NCI-H1105 (cell line): ENCODE results near the gene RASL12.
A peak's percentile ranks its signal among the peaks of the same experiment; 100 is the strongest.
"Not testable (repeated sequence)": the region's sequence is repeated elsewhere in the genome, so short reads cannot be mapped to it uniquely, and the experiment has no call there.

Source experiments
- DNase-seq: peaks from one replicate; lab custom pipeline; 2025; lab: John Stamatoyannopoulos, UW

Gene RASL12

DNA sequence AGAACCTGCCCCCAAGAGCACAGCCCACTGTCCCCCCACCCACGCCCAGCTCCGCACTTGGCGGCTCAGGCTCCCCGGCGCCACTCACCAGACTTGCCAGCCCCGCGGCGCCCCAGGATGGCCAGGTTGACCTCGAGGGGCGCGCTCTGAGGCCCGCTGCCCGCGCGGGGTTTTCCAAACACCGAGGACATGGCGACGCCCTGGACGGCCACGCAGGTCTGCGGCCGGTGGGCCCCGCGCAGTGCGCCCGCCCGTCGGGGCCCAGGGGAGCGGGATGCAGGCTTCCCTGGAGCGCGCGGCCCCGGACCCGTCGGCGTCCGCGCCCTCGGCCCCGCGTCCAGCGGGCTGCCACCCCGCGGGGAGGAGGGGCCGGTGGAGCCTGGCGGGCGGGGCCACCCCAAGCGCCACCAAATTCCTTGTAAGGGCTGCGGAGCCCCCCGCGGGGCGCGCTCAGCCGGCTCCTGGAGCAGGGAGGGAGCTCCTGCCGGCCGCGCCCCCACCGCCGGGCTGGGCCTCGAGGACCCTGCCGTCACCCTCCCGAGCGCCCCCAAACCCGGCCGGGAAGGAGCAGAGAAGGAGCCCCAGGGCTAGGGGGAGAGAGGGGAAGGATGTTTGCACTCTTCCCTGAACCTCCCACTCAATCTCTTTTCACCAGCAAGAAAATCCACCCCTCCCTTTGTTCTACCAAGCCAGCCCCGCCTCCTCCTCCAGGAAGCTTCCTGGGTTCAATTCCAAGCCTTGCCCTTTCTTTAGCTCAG lies at the start of gene RASL12:
Gene RASL12, minus strand, starts transcription at position 347 of the 758 bp plus-strand sequence. Its CDS starts 156 bp downstream, at position 191.
- DNase-seq = no peak

- DNase-seq = peak; percentile 83
Measured at GRCh38 chr15:65115542-65115941, 47.8 kb upstream of the RASL12 start.

GRCh38 chr15:65115086-65115485 lies 47.3 kb upstream of the RASL12 start, which contains the start of gene UBAP1L:
UBAP1L (minus strand) TSS chr15:65115200; CDS start chr15:65106215, 8,985 bp downstream.
- no peak for DNase-seq

DNA sequence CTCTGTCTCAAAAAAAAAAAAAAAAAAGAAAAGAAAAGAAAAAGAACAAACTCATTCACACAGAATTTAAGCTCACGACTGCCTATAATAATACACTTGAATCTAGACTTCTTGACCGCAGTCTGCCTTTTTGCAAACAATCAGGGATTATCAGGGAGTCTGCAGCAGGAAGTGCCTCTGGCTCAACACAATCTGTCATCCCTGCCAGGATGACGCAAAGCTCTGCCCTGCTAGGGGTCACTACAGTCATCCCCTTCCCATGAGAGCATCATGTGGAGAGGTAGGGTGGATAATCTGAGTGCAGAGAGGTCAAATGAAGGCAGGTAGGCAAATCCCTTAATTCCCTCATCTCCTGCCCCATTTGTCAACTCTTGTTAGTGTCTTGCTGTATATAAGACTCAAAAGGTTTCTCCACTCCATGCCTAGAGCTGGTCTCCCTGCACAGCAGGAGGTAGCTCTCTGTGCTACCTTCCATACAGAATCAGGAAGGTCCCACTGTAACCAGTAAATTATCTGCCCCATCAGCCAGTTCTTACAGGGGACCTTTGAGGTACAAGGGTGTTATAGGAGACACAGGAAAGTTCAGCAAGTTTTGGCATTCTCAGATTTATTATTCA lies 43.0 kb upstream of the RASL12 start:
- DNase-seq = no peak

DNA sequence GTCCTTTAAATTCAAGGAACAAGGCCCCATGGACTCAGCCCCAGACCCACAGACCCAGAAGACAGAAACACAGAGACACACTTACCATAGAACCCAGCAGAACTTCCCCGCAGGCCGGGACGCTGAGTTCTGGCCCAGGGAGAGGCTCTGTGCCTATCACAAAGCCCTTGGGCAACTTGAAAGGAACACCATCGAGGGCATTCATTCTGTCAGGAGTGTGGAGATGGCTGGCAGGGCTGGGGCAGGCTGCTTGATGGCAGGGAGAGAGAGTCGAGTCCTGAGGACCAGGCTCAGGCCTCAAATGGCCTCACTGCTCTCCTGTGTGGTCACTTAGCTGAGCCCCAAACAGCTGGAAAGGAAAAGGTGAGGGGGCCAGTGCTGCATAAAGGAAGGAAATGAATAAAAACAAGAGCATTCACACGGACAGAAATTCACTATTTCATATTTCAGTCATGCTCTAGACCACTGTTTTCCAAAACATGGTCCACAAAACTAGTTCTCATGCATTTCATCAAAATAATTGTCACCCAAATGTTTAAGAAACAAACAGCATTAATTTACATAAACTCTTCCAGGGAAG lies 38.3 kb upstream of the RASL12 start:
- no peak for DNase-seq

- DNase-seq = no peak
Measured at GRCh38 chr15:65105038-65105437, 37.2 kb upstream of the RASL12 start.

DNA sequence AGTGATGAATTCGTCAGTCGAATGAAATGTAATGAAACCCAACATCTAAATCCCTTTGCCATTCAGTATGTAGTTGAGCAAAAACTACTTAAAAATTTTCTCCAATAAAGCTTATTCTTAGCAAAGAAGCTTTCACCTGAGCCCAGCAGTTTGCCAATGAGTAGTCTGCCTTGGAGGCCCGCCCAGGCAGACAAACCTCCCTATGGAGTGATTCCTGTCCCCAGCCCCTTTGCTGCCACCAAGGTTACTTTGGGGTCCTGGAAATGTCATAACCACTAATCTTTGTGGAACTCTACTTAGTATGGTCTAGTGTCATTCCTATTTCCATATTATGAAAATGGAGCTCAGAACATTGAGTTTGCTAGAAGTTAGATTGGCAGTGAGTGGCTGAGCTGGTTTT lies 35.1 kb upstream of the RASL12 start:
- DNase-seq = no peak

GRCh38 chr15:65101891-65102708 lies 34.3 kb upstream of the RASL12 start:
- no peak for DNase-seq

DNA sequence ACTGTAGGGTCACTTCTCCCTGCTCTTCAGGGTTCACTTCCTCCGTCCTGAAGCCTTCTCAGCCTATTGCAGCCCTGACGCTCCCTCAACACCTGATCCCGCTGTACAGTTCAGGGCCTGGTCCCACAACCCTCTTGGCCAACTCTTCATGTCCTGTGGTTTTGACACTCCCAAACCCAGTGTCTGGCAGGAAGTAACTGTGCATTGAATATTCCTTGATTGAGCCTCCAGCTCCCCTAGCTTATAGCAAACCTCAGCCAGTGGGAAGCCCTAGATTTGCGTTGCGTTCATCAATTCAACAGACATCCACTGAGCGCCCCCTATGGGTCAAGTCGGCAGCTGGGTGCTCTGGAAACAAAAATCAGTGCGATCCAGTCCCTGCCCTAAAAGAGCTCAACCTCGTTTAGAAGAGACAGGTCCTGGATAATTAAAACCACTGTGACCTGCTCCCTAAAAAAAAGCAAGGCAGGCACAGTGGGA lies 33.7 kb upstream of the RASL12 start:
- DNase-seq = no peak

DNA sequence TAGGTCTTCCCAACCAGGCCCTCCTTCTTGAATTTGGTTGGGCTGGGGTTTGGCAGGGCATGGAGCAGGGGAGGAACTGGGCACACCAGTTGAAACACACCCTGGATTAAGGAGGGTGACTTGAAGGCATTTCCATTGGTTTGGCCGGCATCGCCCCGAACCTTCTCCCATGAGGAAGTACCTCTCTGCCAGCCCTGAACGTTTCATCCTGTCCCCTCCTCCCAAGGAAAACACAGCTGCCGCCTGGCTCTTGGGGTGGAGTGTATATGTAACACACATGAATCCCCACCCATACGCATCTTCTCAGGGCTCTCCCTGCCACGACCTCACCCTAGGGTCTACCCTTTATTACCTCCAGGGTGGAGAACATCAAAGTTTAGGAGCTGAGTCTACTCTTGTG lies 32.7 kb upstream of the RASL12 start:
- DNase-seq = no peak

GRCh38 chr15:65099801-65100200 lies 32.0 kb upstream of the RASL12 start:
- not testable (repeated sequence) for DNase-seq

DNA sequence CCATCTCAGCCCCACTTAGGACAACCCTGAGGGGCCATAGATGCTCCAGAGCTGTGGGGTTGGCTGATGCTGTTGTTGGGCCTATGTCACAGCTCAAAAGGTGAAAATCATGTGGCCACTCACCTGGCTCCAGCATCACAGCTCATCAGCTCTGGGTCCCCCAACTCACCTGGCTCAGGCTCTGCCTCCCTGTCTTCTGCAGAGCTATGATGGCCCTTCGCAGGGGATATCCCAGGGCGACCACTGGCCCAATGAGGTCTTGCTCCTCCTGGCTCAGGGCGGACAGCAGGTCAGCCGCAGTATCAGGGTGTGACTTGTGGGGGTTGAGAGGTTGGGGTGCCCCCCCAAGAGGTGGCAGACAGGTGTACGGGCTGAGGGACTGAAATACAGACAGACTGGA lies 31.5 kb upstream of the RASL12 start:
- DNase-seq = no peak

DNA sequence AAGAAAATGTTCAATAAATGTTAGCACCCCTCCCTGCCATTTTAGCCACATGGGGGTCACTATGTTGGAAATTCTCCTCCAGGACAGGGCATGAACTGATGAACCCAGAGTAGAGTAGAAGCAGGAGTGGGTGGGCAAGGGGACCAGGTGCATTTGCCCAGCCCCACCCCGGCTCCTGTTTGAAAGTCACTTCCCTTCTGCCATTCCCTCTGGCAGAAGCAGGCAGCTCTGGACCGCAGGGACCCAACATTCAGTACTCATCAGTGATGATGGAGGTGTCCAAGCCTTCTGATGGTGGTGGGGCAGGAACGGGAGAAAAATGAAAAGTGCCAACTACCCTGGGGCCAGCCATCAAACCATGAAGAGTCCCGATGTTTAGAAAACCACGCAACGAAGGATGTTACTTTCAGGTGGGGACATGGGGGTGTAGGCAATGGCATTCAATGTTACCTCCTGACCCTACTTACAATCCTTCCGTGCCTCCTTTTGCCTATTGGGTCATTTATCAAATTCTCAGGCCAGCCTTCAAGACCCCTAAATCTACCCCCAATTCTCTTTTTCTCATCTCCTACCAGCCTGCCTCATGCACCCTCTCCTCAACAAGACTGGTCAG lies 30.0 kb upstream of the RASL12 start:
- no peak for DNase-seq

DNA sequence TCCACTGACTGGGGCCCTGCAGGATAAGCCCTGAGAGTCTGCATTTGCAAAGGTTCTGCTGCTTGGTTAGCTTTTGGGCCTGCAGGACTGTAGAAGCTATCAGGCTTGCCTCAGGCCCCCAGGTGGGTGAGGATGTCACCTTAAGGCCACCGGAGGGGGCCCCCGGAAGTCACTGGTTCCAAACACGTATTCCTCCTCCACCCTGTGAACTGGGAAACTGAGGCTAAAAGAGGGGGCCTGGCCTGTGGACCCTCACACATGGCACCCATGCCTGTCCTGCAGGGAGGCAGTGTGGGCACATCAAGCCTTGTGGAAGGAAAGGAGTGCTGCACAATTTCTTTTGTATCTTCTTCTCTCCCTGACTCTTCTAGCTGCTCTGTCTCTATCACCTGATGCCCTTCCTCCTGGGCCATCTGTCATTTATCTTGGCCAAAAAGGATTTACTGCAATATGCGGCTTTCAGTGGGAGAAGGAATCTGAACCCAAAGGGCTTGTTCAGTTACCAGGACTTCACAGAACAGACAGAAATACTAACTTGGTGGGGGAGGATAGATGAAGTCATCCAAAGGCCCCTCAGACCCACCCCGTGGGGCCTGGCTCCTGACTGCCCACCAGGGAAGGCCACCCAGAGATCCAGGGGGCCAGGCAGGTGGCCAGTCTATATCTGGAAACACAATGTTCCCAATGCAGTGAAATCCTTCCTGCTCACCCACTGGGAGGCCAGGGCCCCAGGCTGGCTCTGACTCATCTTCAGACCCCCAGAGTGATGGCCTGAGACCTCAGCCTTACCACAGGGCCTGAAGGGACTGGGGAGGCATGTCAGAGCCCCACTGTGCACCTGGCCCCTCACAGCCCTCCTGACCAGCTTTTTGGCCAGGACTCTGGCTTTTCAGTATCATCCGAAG lies 28.9 kb upstream of the RASL12 start:
- no peak for DNase-seq

- no peak for DNase-seq
Measured at GRCh38 chr15:65095747-65096104, 27.9 kb upstream of the RASL12 start.

GRCh38 chr15:65095011-65095746 lies 27.4 kb upstream of the RASL12 start:
- DNase-seq = no peak

GRCh38 chr15:65094294-65094995 lies 26.7 kb upstream of the RASL12 start:
- DNase-seq = no peak

DNA sequence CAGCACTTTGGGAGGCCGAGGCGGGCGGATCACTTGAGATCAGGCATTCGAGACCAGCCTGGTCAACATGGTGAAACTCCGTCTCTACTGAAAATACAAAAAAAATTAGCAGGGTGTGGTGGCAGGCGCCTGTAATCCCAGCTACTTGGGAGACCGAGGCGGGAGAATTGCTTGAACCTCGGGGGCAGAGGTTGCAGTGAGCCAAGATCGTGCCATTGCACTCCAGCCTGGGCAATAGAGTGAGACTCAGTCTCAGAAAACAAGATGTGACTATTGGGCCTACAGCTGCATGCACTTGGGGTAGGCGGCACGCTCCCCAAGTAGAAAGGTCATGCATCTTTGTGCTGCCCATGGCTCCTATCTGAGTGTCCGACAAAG lies 26.0 kb upstream of the RASL12 start:
- DNase-seq = not testable (repeated sequence)
